SK-N-SH treated with all-trans-retinoic acid at 6 μM for 48 hours (cell line): ENCODE data around the gene NDUFA11.
"Not testable (repeated sequence)": the region's sequence is repeated elsewhere in the genome, so short reads cannot be mapped to it uniquely, and the experiment has no call there.

Experiments
- ATAC-seq: fragments of 200-7000 bp; cut with Tn5 transposase; 3 replicates; pipeline ENCODE4 v1.9.1; 2020; ENCODE audit warnings: mild to moderate bottlenecking, moderate library complexity
- ARNTL ChIP-seq: fragments of 450-650 bp; formaldehyde crosslinking; IDR thresholded peaks from 2 replicates; pipeline ENCODE4 v1.5.0; 2020; ENCODE audit warnings: low read depth, mild to moderate bottlenecking, moderate library complexity, borderline replicate concordance
- CSDC2 ChIP-seq: fragments of 250-450 bp; sonication (Bioruptor Pico); IDR thresholded peaks from 2 replicates; pipeline ENCODE4 v1.5.0; 2020; ENCODE audit warnings: mild to moderate bottlenecking, moderate library complexity
- ESRRG ChIP-seq: fragments of 250-450 bp; sonication (Bioruptor Pico); IDR thresholded peaks from 2 replicates; pipeline ENCODE4 v1.6.1; 2021; ENCODE audit warnings: mild to moderate bottlenecking
- GLIS3 ChIP-seq: fragments of 250-450 bp; sonication (Bioruptor Pico); IDR thresholded peaks from 2 replicates; pipeline ENCODE4 v1.5.0; 2020; ENCODE audit warnings: mild to moderate bottlenecking, moderate library complexity
- ISL1 ChIP-seq: fragments of 250-450 bp; sonication (Bioruptor Pico); IDR thresholded peaks from 2 replicates; pipeline ENCODE4 v2.1.2; 2022; ENCODE audit warnings: mild to moderate bottlenecking, moderate library complexity
- OSR1 ChIP-seq: fragments of 250-450 bp; sonication (Bioruptor Pico); IDR thresholded peaks from 2 replicates; pipeline ENCODE4 v1.8.0; 2022; ENCODE audit warnings: moderate library complexity, mild to moderate bottlenecking, inconsistent platforms
- RARB ChIP-seq: fragments of 250-450 bp; sonication (Bioruptor Pico); IDR thresholded peaks from 2 replicates; pipeline ENCODE4 v1.8.0; 2021; ENCODE audit warnings: mild to moderate bottlenecking, moderate library complexity
- SNAI2 ChIP-seq: fragments of 250-450 bp; sonication (Bioruptor Pico); IDR thresholded peaks from 2 replicates; pipeline ENCODE4 v1.5.0; 2020; ENCODE audit warnings: mild to moderate bottlenecking, moderate library complexity
- TCF4 ChIP-seq: fragments of 250-450 bp; sonication (Bioruptor Pico); IDR thresholded peaks from 2 replicates; pipeline ENCODE4 v1.8.0; 2021; ENCODE audit warnings: mild to moderate bottlenecking, moderate library complexity, borderline replicate concordance
- TOX ChIP-seq: fragments of 250-450 bp; sonication (Bioruptor Pico); IDR thresholded peaks from 2 replicates; pipeline ENCODE4 v1.8.0; 2021; ENCODE audit warnings: mild to moderate bottlenecking, moderate library complexity, borderline replicate concordance
- ZC3H10 ChIP-seq: fragments of 250-450 bp; sonication (Bioruptor Pico); IDR thresholded peaks from 2 replicates; pipeline ENCODE4 v1.5.1; 2021; ENCODE audit warnings: mild to moderate bottlenecking, moderate library complexity
- ZFP3 ChIP-seq: fragments of 250-450 bp; sonication (Bioruptor Pico); IDR thresholded peaks from 2 replicates; pipeline ENCODE4 v1.5.0; 2020; ENCODE audit warnings: mild to moderate bottlenecking, moderate library complexity
- ZFP30 ChIP-seq: fragments of 450-650 bp; formaldehyde crosslinking; IDR thresholded peaks from 2 replicates; pipeline ENCODE4 v1.5.0; 2022; ENCODE audit warnings: mild to moderate bottlenecking, moderate library complexity
- ZNF565 ChIP-seq: fragments of 450-650 bp; formaldehyde crosslinking; conservative IDR thresholded peaks from 2 replicates; pipeline ENCODE4 v1.5.0; 2020; ENCODE audit warnings: low read depth, mild to moderate bottlenecking, moderate library complexity
- ZNF70 ChIP-seq: fragments of 450-650 bp; formaldehyde crosslinking; IDR thresholded peaks from 2 replicates; pipeline ENCODE4 v1.5.0; 2020; ENCODE audit warnings: mild to moderate bottlenecking, moderate library complexity
- ZNF8 ChIP-seq: fragments of 450-650 bp; formaldehyde crosslinking; IDR thresholded peaks from 2 replicates; pipeline ENCODE4 v1.5.0; 2020; ENCODE audit warnings: mild to moderate bottlenecking, moderate library complexity
- TF ChIP-seq, protein P1 (sequence below): fragments of 250-450 bp; sonication (Bioruptor Pico); IDR thresholded peaks from 2 replicates; pipeline ENCODE4 v1.8.0; 2021; ENCODE audit warnings: low read depth, mild to moderate bottlenecking, moderate library complexity, borderline replicate concordance
- TF ChIP-seq, protein P2 (sequence below): fragments of 250-450 bp; sonication (Bioruptor Pico); IDR thresholded peaks from 2 replicates; pipeline ENCODE4 v1.8.0; 2020; ENCODE audit warnings: mild to moderate bottlenecking, moderate library complexity, borderline replicate concordance
- TF ChIP-seq, protein P3 (sequence below): fragments of 250-450 bp; sonication (Bioruptor Pico); IDR thresholded peaks from 2 replicates; pipeline ENCODE4 v1.5.0; 2020; ENCODE audit warnings: mild to moderate bottlenecking, moderate library complexity

The NDUFA11 gene

DNA sequence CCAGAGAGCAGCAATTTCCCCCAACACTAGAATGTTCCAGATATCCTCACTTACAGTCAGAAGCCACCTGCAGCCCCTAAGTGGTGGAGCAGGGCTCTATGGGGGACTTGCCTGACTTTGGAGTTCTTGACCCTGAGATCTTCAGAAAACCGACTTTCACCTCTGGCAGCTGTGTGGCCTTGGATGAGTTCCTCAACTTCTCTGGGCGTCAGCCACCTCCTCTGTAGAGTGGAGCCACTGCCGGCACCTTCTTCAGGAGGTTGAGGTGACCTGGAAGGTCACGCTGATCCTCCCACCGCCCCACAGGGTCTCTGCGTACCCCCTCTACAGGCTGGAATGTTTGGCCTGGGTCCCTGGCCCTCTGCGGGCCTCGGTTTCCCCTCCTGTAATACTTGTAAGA, 26.2 kb downstream of the NDUFA11 start:
- TF ChIP-seq ESRRG (CRISPR knock-in tag) = no peak
- no peak for TF ChIP-seq ZFP3 (CRISPR knock-in tag)
- TF ChIP-seq OSR1 (CRISPR knock-in tag) = no peak
- no peak for TF ChIP-seq ZNF70 (CRISPR knock-in tag)
- TF ChIP-seq ZNF565 (CRISPR knock-in tag) = no peak
- TF ChIP-seq GLIS3 (CRISPR knock-in tag) = no peak
- no peak for TF ChIP-seq SNAI2 (CRISPR knock-in tag)
- no peak for TF ChIP-seq ZFP30 (CRISPR knock-in tag)
- TF ChIP-seq ARNTL (CRISPR knock-in tag) = no peak
- TF ChIP-seq RARB (CRISPR knock-in tag) = no peak
- TF ChIP-seq, protein P1, sequence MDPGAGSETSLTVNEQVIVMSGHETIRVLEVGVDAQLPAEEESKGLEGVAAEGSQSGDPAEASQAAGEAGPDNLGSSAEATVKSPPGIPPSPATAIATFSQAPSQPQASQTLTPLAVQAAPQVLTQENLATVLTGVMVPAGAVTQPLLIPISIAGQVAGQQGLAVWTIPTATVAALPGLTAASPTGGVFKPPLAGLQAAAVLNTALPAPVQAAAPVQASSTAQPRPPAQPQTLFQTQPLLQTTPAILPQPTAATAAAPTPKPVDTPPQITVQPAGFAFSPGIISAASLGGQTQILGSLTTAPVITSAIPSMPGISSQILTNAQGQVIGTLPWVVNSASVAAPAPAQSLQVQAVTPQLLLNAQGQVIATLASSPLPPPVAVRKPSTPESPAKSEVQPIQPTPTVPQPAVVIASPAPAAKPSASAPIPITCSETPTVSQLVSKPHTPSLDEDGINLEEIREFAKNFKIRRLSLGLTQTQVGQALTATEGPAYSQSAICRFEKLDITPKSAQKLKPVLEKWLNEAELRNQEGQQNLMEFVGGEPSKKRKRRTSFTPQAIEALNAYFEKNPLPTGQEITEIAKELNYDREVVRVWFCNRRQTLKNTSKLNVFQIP = no peak
- no peak for TF ChIP-seq ISL1 (CRISPR knock-in tag)
- TF ChIP-seq TCF4 (CRISPR knock-in tag) = no peak
- ATAC-seq = no peak

DNA sequence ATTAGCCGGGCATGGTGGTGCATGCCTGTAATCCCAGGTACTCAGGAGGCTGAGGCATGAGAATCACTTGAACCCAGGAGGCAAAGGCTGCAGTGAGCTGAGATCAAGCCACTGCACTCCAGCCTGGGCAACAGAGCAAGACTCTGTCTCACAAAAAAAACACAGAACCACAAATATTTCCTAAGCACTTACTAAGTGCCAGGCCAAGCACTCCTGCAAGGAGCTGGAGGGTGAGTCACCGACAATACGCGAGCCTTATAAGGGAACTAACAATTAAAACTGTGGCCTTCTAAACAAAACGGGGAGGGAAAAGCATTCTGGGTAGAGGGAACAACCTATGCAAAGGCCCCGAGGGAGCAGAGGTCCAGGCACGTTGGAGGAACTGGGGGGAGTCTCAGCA, 29.1 kb downstream of the NDUFA11 start:
- not testable (repeated sequence) for ATAC-seq

DNA sequence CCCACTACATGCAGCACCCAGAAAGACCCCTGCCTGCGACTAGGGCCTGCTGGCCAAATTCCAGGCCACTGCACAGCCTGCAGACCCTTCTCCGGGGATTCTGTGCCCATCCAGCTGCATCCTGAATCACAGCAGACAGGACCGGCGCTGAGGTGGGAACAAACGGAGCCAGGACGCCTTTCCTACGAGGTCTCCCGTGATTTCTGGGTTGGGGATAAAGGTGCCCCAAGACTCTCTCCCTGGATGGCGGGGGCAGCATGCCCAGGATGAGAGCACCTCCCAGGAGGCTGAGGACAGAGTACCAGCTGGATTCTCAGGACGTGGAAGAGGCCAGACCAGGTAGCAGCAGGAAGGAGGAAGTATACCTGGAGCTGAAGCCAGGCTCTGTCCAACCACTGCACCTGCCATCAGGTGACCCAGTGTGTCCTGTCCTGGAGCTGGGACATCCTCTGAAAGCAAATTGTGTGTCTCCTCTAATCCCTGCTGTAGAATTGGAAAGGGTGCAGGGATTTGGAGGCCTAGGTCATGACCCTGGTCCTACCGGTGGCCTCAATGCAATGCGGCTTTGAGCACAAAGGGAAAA, 29.9 kb downstream of the NDUFA11 start:
- TF ChIP-seq ESRRG (CRISPR knock-in tag) (no peak), ZC3H10 (CRISPR knock-in tag) (no peak), TOX (CRISPR knock-in tag) (no peak), ZNF8 (CRISPR knock-in tag) (no peak), GLIS3 (CRISPR knock-in tag) (no peak), CSDC2 (no peak), ZNF70 (CRISPR knock-in tag) (no peak)
- TF ChIP-seq, protein P1 = no peak
- TF ChIP-seq, protein P2, sequence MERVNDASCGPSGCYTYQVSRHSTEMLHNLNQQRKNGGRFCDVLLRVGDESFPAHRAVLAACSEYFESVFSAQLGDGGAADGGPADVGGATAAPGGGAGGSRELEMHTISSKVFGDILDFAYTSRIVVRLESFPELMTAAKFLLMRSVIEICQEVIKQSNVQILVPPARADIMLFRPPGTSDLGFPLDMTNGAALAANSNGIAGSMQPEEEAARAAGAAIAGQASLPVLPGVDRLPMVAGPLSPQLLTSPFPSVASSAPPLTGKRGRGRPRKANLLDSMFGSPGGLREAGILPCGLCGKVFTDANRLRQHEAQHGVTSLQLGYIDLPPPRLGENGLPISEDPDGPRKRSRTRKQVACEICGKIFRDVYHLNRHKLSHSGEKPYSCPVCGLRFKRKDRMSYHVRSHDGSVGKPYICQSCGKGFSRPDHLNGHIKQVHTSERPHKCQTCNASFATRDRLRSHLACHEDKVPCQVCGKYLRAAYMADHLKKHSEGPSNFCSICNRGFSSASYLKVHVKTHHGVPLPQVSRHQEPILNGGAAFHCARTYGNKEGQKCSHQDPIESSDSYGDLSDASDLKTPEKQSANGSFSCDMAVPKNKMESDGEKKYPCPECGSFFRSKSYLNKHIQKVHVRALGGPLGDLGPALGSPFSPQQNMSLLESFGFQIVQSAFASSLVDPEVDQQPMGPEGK (CRISPR knock-in tag) = no peak
- TF ChIP-seq, protein P3, sequence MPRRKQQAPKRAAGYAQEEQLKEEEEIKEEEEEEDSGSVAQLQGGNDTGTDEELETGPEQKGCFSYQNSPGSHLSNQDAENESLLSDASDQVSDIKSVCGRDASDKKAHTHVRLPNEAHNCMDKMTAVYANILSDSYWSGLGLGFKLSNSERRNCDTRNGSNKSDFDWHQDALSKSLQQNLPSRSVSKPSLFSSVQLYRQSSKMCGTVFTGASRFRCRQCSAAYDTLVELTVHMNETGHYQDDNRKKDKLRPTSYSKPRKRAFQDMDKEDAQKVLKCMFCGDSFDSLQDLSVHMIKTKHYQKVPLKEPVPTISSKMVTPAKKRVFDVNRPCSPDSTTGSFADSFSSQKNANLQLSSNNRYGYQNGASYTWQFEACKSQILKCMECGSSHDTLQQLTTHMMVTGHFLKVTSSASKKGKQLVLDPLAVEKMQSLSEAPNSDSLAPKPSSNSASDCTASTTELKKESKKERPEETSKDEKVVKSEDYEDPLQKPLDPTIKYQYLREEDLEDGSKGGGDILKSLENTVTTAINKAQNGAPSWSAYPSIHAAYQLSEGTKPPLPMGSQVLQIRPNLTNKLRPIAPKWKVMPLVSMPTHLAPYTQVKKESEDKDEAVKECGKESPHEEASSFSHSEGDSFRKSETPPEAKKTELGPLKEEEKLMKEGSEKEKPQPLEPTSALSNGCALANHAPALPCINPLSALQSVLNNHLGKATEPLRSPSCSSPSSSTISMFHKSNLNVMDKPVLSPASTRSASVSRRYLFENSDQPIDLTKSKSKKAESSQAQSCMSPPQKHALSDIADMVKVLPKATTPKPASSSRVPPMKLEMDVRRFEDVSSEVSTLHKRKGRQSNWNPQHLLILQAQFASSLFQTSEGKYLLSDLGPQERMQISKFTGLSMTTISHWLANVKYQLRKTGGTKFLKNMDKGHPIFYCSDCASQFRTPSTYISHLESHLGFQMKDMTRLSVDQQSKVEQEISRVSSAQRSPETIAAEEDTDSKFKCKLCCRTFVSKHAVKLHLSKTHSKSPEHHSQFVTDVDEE (CRISPR knock-in tag) = no peak
- ATAC-seq = no peak

DNA sequence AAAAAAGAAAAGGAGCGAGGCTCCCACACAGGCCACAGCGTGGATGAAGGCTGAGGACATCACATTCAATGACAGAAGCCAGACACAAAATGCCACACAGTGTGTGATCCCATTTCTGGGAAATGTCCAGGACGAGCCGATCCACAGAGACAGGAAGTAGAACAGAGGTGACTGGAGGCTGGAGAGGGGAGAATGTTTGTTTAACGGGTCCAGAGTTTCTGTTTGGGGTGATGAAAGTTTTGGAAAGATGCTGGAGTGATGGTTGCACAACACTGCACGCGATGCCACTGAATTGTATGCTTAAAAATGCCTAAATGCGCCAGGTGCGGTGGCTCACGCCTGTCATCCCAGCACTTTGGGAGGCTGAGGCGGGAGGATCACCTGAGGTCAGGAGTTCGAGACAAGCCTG, 32.6 kb downstream of the NDUFA11 start:
- TF ChIP-seq ESRRG (CRISPR knock-in tag) (no peak), CSDC2 (no peak), ISL1 (CRISPR knock-in tag) (no peak)
- ATAC-seq = no peak
